Activated CD4-positive, alpha-beta T cell treated with anti-CD3 and anti-CD28 coated beads for 1 hour (primary cell): ENCODE results near the gene THADA.
"Not testable (repeated sequence)": the region's sequence is repeated elsewhere in the genome, so short reads cannot be mapped to it uniquely, and the experiment has no call there.

Experiments used
- DNase-seq: peaks from one replicate; pipeline ENCODE4 v3.0.0-alpha.2; 2020

THADA gene

GRCh38 chr2:43593254-43593653 lies 2.6 kb downstream of the THADA start:
- DNase-seq: no peak

GRCh38 chr2:43592443-43592842 lies 3.4 kb downstream of the THADA start:
- DNase-seq: no peak

GRCh38 chr2:43585708-43586107 lies 10.1 kb downstream of the THADA start:
- no peak for DNase-seq

- DNase-seq: no peak
These were observed 16.4 kb downstream of the THADA start for GRCh38 chr2:43579275-43579981.

DNA sequence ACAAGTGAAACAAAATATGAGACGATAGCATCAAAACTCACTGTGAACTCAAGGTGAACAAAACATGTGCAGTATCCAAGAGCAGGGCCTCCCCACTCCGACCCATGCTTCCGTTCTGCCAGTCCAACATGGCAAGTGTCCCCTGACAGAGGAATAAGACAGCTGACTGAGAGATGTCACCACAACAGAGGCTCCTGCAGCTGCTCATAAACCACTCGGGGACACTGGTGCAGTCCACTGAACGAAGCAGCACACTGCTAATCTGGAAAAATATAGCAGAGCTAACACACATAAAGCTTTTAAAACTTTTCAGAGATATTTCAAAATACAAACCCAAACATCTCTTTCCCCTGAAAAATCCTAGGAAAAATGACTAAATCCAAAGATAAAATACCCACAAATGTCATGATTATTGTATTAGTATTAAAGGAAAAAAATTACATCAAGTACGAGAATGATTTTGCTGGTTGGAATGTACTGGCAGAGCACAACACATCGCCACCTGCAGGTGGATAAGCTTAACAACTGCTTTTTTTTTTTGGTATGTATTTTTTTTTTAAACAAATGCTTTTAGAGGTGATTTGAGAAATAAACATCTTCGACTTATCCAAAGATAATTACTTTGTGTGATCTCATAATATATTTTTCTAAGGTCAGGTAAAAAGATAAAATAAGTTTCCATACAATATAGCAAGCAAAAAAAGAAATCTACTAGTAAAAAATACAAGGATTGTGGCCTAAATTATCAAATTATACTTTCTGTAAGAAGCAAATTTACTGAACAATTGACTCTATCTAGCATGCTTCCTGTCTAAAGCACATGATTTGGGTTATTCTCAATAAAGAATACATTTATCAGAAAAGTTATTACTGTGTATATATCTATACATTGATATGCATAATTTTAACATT lies 18.6 kb downstream of the THADA start:
- DNase-seq: no peak

DNA sequence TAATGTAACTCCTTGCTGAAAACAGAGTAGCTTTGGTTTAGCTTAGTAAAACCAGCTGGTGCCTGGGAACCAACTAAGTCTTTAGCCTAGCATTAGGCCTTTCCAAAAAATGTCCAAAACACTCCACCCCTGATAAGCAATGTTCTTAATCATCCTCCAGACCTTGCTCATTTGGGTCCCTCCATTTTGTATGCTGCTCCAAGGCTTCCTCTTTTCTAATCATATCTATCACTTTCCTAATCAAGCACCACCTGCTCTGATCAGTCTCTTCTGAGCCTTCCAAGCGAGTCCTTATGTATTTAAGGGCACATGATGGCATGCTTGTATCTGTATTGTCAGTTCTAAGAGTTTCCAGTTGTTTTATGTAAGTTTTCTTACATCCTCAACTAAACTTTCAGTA lies 23.6 kb downstream of the THADA start:
- DNase-seq: no peak

GRCh38 chr2:43569921-43570320 lies 25.9 kb downstream of the THADA start:
- DNase-seq: no peak

DNA sequence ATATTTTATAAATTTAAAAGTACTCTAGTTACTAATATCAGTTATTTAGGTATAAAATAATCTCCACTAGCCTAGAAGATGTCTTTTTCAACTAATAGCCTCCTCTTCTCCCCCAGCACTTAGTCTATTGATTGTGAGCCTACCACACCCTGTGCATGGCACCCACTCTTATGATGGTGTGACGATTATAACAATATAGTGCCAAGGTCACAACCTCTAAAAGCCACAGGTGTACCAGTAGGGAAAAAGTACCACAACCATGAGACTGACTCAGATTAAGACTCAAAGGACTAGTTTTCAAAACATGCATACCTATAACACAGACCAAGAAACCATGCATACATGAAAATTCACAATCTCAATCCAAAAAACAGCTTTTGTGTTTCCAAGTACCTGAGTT lies 27.6 kb downstream of the THADA start:
- DNase-seq: no peak

GRCh38 chr2:43566461-43566729 lies 29.4 kb downstream of the THADA start:
- no peak for DNase-seq

- no peak for DNase-seq
These were observed 32.2 kb downstream of the THADA start for GRCh38 chr2:43563679-43564078.

- no peak for DNase-seq
These were observed 35.6 kb downstream of the THADA start for GRCh38 chr2:43560231-43560547.

DNA sequence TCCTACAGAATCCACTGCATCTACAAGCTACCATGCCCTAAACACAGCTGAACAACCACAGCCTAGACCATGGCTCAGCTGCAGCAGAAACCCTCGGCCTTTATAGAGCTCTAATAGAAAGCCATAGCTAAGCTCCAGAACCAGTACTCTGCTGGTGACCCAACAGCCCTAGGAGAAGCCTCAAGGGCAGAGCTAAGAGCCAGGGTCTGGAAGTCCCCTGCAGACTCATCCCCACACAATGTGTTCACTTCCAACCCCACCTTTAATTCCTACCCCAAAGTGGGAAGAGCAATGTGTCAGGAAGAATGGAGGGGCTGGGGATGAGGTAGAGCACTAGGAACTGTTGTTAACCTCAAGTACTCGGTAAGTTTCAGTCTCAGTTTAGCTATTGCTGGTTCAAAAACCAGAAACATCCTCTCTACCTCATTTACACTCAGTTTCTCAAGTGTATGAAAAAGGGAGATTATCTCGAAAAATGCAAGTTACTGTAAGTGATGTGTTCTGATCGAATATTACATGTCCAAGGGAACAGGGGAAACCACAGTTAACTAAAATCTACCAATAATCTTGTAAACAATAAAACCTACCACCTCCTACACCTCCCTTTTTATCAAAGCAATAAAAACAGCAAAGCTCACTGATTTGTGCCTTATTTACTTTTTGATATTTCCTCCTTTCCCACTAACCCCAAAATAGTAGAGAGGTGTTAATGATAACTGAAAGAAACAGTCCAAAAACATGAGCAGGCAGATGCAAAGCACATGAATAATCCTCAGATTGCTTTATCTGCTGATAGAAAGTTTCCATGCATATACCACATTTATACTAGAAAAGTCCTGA lies 36.2 kb downstream of the THADA start:
- DNase-seq: no peak

GRCh38 chr2:43557196-43557595 lies 38.6 kb downstream of the THADA start:
- no peak for DNase-seq

DNA sequence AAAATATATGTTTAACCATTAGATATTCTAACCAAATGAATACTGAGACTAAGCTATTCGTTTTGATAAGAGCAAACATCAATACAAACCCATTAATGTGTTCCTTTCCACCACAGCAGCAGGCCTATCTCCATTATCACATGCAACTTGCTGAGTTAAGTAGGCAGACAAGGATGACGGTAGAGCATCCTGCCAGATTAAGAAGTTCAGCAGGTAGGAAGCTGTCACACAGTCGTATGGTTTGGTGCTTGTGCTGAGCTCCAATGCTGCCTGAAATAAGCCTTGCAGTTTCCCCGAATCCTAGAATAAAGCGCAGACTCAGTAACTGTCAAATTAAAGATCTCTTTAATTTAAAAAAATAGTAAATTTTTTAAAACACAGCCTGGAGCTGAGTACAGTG lies 39.6 kb downstream of the THADA start:
- no peak for DNase-seq

DNA sequence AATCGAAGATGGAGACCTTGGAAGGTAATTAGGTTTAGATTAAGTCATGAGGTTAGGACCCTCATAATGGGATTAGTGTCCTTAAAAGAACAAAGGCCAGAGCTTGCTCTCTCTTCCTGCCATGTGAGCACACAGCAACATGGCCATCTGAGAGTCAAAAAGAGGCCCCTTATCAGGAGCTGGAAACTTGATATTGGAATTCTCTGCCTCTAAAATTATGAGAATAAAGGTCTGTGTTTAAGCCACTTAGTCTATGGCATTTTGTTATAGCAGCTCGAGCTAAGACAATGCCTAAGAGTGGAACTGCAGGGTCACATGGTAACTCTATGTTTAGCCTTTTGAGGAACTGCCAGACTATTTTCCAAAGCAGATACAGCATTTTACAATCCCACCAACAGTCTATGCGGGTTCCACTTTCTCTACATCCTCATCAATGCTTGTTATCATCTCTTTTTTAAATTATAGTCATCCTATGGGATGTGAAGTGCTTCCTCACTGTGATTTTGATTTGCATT lies 42.4 kb downstream of the THADA start:
- no peak for DNase-seq

DNA sequence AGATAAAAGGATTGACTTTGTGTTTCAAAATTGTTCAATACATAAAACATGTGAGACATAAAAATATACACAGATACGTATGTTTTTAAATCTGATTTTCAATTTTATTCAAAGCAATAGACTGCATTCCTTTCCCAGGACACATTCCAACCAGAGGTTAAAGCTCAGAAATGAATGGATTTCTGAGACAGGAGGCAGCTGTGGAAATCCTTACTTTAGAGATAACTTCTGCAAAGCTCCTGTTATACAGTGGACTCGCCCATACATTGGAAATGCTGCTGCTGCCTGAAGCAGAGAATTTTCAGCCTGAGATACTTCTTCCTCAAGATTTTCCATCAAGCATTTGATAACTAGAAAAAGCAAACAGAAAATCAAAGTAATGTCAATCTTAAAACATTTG lies 43.8 kb downstream of the THADA start:
- no peak for DNase-seq

- not testable (repeated sequence) for DNase-seq
These were observed 47.5 kb downstream of the THADA start for GRCh38 chr2:43548381-43548780.

DNA sequence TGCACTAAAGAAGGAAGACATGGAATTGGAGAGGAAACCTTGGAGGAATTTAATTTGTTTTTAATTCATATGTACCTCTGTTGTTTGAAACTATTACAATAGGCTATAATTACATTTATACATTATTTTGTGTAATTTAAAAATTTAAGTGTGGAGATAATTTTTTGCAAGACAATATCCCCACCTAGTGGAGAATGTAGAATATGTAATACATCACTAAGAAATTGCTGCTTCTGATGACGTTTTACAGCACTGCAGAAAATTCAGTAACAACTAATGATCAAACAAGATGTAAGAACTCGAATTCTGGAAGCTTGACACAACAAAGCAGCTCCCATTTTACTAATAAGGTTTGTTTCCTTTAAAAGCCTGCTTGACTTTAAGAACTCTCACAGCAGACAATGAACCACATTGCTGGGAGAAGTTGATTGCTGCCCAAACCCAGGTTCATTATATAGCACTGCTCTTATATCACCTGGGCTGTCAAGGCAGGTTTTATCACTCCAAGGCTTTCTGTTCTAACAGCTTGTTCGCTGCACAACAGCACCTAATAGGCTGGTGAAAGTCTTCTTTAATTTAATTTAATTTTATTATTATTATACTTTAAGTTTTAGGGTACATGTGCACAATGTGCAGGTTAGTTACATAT lies 53.4 kb downstream of the THADA start:
- DNase-seq: no peak

DNA sequence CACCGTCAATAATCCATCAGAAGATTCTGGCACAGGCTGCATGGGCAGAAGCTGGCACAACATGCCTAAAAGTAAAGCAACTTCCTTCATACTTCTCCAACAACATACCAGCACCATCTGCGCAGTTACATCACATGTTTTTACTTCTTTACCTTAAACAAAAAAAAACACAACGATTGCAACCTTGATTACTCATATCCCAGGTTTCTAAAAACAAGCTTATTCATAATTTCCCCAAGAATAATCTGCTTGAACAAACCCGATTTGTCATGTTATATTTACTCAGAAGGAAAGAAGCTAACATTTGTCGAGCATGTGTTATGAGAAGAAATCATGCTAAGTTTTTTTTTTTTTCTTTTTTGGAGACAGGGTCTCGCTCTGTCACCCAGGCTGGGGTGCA lies 54.7 kb downstream of the THADA start:
- DNase-seq: no peak

GRCh38 chr2:43540021-43540779 lies 55.6 kb downstream of the THADA start:
- DNase-seq: no peak

GRCh38 chr2:43539436-43539835 lies 56.4 kb downstream of the THADA start:
- no peak for DNase-seq

- DNase-seq: no peak
These were observed 57.7 kb downstream of the THADA start for GRCh38 chr2:43538034-43538670.
